Thyroid gland (tissue), 4 donors: Measurements from ENCODE around the gene PRSS23.

Experiments used
- POLR2A ChIP-seq, 2 donors: fragments of 450-650 bp; IDR thresholded peaks; one replicate each; pipeline ENCODE4 v1.6.1; 2017; ENCODE audit warnings: antibody characterized with exemption in 2 of 2, mild to moderate bottlenecking in 2 of 2, moderate library complexity in 1 of 2
- TF ChIP-seq, protein P1 (sequence below), 6 experiments: fragments of 200-600 bp in 3 of 6; fragments of 450-650 bp in 3 of 6; sonication (generic) in 3 of 6; IDR thresholded peaks; one replicate each; pipeline ENCODE4 v1.5.1; 2016 to 2019; ENCODE audit warnings: antibody characterized with exemption in 6 of 6, mild to moderate bottlenecking in 2 of 6, inconsistent platforms in 1 of 6, moderate library complexity in 1 of 6

DNA sequence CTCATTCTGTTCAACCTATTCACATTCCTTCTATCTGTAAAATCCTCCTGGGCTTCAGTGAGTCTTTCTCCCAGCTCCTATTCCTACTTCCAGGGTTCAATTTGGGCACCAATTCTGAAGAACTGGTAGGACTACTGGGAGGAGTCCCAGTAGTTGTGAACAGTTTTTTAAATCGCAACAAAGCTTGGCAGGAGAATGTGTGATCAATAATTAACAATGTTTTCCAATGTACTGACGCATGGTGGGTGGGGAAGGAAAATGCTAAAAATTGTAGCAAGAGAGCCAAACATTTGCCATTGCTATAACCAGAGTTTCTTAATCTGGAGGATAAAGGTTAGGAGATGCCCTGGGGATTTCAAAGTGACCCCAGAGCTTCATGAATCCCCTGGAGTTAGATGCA lies 27.3 kb upstream of the PRSS23 start:
- TF ChIP-seq, protein P1, sequence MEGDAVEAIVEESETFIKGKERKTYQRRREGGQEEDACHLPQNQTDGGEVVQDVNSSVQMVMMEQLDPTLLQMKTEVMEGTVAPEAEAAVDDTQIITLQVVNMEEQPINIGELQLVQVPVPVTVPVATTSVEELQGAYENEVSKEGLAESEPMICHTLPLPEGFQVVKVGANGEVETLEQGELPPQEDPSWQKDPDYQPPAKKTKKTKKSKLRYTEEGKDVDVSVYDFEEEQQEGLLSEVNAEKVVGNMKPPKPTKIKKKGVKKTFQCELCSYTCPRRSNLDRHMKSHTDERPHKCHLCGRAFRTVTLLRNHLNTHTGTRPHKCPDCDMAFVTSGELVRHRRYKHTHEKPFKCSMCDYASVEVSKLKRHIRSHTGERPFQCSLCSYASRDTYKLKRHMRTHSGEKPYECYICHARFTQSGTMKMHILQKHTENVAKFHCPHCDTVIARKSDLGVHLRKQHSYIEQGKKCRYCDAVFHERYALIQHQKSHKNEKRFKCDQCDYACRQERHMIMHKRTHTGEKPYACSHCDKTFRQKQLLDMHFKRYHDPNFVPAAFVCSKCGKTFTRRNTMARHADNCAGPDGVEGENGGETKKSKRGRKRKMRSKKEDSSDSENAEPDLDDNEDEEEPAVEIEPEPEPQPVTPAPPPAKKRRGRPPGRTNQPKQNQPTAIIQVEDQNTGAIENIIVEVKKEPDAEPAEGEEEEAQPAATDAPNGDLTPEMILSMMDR (IDR thresholded peaks at IDR 0.05), result no peak
- TF ChIP-seq POLR2A (IDR thresholded peaks at IDR 0.05), result no peak
